HepG2 (cell line): ENCODE measurements around the gene COQ10B. TPM values are rescaled to one million over a fixed set of nuclear protein-coding genes. Genes with fewer than 3 reads are reported as not detected.

Experiments used
- CCAR2 ChIP-seq: fragments of 200-400 bp; formaldehyde crosslinking; optimal IDR thresholded peaks from 2 replicates; pipeline ENCODE3; 2018; ENCODE audit warnings: low read depth, mild to moderate bottlenecking, low read length, moderate library complexity
- NBN ChIP-seq: fragments of 450-650 bp; conservative IDR thresholded peaks from 2 replicates; pipeline ENCODE4 v1.6.1; 2017
- NCOA5 ChIP-seq: sonication (generic); formaldehyde crosslinking; IDR thresholded peaks from 2 replicates; pipeline ENCODE4 v1.4.0; 2020; ENCODE audit warnings: missing genetic modification reagents
- REL ChIP-seq: sonication (generic); formaldehyde crosslinking; conservative IDR thresholded peaks from 2 replicates; pipeline ENCODE4 v1.8.0; 2022; ENCODE audit warnings: mild to moderate bottlenecking, missing genetic modification reagents, moderate library complexity
- TAF1 ChIP-seq: sonication (generic); formaldehyde crosslinking; IDR thresholded peaks from 2 replicates; pipeline ENCODE4 v1.4.0; 2020; ENCODE audit warnings: missing genetic modification reagents
- TFDP1 ChIP-seq: IDR thresholded peaks from 2 replicates; pipeline ENCODE4 v1.6.1; 2016; ENCODE audit warnings: missing compliant biosample characterization, missing genetic modification reagents, borderline replicate concordance
- THAP11 ChIP-seq: IDR thresholded peaks from 2 replicates; pipeline ENCODE4 v1.6.1; 2016; ENCODE audit warnings: missing biosample characterization, missing genetic modification reagents
- ZNF567 ChIP-seq: sonication (generic); formaldehyde crosslinking; IDR thresholded peaks from 2 replicates; pipeline ENCODE4 v1.8.1; 2023; ENCODE audit warnings: mild to moderate bottlenecking, missing genetic modification reagents, borderline replicate concordance
- ZNF644 ChIP-seq: IDR thresholded peaks from 2 replicates; pipeline ENCODE4 v1.6.1; 2016; ENCODE audit warnings: low read depth
- ZNF691 ChIP-seq: sonication (generic); formaldehyde crosslinking; IDR thresholded peaks from 2 replicates; pipeline ENCODE4 v1.4.0; 2020; ENCODE audit warnings: missing genetic modification reagents, low read depth, mild to moderate bottlenecking, borderline replicate concordance
- ZNF747 ChIP-seq: sonication (generic); formaldehyde crosslinking; IDR thresholded peaks from 2 replicates; pipeline ENCODE4 v1.8.1; 2023; ENCODE audit warnings: missing genetic modification reagents, mild to moderate bottlenecking, borderline replicate concordance
- ZNF788 ChIP-seq: sonication (generic); formaldehyde crosslinking; IDR thresholded peaks from 2 replicates; pipeline ENCODE4 v1.5.0; 2020; ENCODE audit warnings: mild to moderate bottlenecking, missing genetic modification reagents, borderline replicate concordance
- ZSCAN22 ChIP-seq: sonication (generic); formaldehyde crosslinking; IDR thresholded peaks from 2 replicates; pipeline ENCODE4 v1.4.0; 2020; ENCODE audit warnings: mild to moderate bottlenecking, missing genetic modification reagents
- polyA plus RNA-seq, 8 experiments: library from polyadenylated mRNA; depleted of rRNA in 3 of 8; stranded (reverse) in 7 of 8; unstranded in 1 of 8; fragments of >200 nt; fragmentation: Illumina TruSeq in 4 of 8; extraction: Trizol in 4 of 8; gene quantifications; 2 replicates each; pipeline versions ENCODE4 v1.2.1 to v1.2.3, GENCODE V29; 2011 to 2016; ENCODE audit warnings: low read depth in 4 of 8, missing spikeins in 1 of 8, mixed read lengths in 1 of 8; ENCODE audit not compliant: insufficient read depth in 1 of 8
- total RNA-seq, 5 experiments: library from RNA; depleted of rRNA; stranded (reverse); fragments of >200 nt; fragmentation: Illumina TruSeq; extraction: Trizol; gene quantifications; 2 replicates each; pipeline ENCODE4 v1.2.3, GENCODE V29; 2016; ENCODE audit warnings: low read depth in 1 of 5
- TF ChIP-seq, protein P1 (sequence below): sonication (generic); formaldehyde crosslinking; IDR thresholded peaks from 2 replicates; pipeline ENCODE4 v1.5.1; 2020; ENCODE audit warnings: missing genetic modification reagents, mild to moderate bottlenecking, borderline replicate concordance
- TF ChIP-seq, protein P2 (sequence below): conservative IDR thresholded peaks from 2 replicates; pipeline ENCODE4 v1.6.1; 2018; ENCODE audit warnings: missing genetic modification reagents
- TF ChIP-seq, protein P3 (sequence below): sonication (generic); formaldehyde crosslinking; IDR thresholded peaks from 2 replicates; pipeline ENCODE4 v1.8.1; 2023; ENCODE audit warnings: mild to moderate bottlenecking, inconsistent platforms, moderate library complexity, missing genetic modification reagents, borderline replicate concordance
- TF ChIP-seq, protein P4 (sequence below): sonication (generic); formaldehyde crosslinking; conservative IDR thresholded peaks from 2 replicates; pipeline ENCODE4 v1.8.0; 2022; ENCODE audit warnings: low read depth, missing genetic modification reagents

The COQ10B gene
- total and polyA plus RNA-seq, 2 of the 13 experiments (the other 11 are each of a cell fraction or from before 2014, with no cell fraction given): 4.6 to 34.9 TPM

GRCh38 chr2:197434541-197435513, 18.5 kb upstream of the COQ10B start, which contains the start of gene SF3B1 (continued):
- TF ChIP-seq, protein P1, sequence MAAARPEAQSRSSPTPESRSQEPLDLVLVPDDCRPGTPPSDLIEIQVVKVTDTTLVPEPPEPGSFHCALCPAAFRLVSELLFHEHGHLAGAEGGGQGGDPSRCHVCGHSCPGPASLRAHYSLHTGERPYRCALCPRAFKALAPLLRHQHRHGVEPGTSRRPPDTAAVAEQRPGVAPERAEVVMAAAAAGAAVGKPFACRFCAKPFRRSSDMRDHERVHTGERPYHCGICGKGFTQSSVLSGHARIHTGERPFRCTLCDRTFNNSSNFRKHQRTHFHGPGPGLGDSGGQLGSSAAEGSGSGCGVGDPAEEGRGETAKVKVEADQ (CRISPR knock-in tag): no peak; the same call in 1 of the 2 replicates
- TF ChIP-seq ZNF644 (CRISPR knock-in tag) (no peak), ZNF747 (CRISPR knock-in tag) (peak; percentile 70; the same call in 1 of the 2 replicates), THAP11 (CRISPR knock-in tag) (peak; percentile 91), TAF1 (CRISPR knock-in tag) (peak; percentile 99), REL (CRISPR knock-in tag) (no peak), ZNF691 (CRISPR knock-in tag) (0 out of 2 replicates have a peak, but pooled peaks have one; percentile 10), NCOA5 (CRISPR knock-in tag) (no peak), ZSCAN22 (no peak), TFDP1 (peak; percentile 73; the same call in 1 of the 2 replicates), CCAR2 (no peak), ZNF567 (CRISPR knock-in tag) (no peak), NBN (no peak), ZNF788 (peak; percentile 91; the same call in 1 of the 2 replicates)
- TF ChIP-seq, protein P2, sequence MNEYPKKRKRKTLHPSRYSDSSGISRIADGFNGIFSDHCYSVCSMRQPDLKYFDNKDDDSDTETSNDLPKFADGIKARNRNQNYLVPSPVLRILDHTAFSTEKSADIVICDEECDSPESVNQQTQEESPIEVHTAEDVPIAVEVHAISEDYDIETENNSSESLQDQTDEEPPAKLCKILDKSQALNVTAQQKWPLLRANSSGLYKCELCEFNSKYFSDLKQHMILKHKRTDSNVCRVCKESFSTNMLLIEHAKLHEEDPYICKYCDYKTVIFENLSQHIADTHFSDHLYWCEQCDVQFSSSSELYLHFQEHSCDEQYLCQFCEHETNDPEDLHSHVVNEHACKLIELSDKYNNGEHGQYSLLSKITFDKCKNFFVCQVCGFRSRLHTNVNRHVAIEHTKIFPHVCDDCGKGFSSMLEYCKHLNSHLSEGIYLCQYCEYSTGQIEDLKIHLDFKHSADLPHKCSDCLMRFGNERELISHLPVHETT (CRISPR knock-in tag): no peak; the same call in 1 of the 2 replicates
- TF ChIP-seq, protein P3, sequence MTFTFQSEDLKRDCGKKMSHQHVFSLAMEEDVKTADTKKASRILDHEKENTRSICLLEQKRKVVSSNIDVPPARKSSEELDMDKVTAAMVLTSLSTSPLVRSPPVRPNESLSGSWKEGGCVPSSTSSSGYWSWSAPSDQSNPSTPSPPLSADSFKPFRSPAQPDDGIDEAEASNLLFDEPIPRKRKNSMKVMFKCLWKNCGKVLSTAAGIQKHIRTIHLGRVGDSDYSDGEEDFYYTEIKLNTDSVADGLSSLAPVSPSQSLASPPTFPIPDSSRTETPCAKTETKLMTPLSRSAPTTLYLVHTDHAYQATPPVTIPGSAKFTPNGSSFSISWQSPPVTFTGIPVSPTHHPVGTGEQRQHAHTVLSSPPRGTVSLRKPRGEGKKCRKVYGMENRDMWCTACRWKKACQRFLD: no peak; the same call in 1 of the 2 replicates
- TF ChIP-seq, protein P4, sequence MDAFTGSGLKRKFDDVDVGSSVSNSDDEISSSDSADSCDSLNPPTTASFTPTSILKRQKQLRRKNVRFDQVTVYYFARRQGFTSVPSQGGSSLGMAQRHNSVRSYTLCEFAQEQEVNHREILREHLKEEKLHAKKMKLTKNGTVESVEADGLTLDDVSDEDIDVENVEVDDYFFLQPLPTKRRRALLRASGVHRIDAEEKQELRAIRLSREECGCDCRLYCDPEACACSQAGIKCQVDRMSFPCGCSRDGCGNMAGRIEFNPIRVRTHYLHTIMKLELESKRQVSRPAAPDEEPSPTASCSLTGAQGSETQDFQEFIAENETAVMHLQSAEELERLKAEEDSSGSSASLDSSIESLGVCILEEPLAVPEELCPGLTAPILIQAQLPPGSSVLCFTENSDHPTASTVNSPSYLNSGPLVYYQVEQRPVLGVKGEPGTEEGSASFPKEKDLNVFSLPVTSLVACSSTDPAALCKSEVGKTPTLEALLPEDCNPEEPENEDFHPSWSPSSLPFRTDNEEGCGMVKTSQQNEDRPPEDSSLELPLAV (CRISPR knock-in tag): no peak
